GM18873 (cell line): ENCODE results near the gene TIMD4.
"Not testable (repeated sequence)": the region's sequence is repeated elsewhere in the genome, so short reads cannot be mapped to it uniquely, and the experiment has no call there.

Source experiments
- ATAC-seq: cut with Tn5 transposase; IDR thresholded peaks from one replicate; pipeline ENCODE4 v1.9.1; 2021; ENCODE audit warnings: mild to moderate bottlenecking, moderate library complexity, moderate number of reproducible peaks; ENCODE audit not compliant: unreplicated experiment, low FRiP score

TIMD4 gene

DNA sequence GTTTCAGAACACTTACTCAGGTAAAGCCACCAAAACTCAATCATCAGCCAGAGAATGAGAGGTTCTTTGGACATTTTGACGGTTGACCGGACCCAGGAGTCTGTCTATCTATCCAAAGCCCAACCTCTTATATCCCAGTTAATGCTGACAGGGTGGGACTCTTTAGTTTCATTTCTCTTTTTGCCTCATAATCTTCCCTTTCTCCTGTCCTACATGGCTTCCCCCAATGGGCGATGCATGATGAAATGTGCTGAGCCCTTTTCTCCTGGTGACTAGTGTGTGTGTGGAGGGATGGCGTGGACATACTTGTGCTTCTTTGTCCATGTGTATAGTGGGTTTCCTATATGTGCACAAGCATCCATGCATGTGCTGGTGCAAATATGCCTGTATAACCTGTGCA, at the start of gene TIMD4:
TIMD4 (minus strand) TSS at position 102 of the 400 bp plus-strand sequence; CDS start at position 74, 28 bp downstream.
- no peak for ATAC-seq

DNA sequence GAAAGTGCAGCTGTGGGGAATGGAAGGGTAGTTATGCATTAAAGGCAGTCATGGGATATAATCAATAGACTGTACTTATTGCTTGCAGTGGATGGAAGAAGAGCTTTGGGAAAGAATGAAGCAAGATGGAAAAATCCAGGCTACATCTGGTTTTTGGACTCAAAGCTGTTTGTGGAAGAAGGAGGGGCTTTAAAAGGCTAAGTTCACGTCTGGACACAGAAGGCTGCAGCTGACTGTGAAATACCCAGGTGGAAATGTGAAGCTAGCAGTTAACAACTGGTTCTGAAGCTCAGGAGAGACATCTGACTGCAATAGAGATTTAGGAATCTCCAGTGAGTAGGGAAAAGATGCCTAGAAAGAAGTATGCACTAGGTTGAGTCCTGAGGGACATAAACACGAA, 43.2 kb upstream of the TIMD4 start:
- no peak for ATAC-seq

DNA sequence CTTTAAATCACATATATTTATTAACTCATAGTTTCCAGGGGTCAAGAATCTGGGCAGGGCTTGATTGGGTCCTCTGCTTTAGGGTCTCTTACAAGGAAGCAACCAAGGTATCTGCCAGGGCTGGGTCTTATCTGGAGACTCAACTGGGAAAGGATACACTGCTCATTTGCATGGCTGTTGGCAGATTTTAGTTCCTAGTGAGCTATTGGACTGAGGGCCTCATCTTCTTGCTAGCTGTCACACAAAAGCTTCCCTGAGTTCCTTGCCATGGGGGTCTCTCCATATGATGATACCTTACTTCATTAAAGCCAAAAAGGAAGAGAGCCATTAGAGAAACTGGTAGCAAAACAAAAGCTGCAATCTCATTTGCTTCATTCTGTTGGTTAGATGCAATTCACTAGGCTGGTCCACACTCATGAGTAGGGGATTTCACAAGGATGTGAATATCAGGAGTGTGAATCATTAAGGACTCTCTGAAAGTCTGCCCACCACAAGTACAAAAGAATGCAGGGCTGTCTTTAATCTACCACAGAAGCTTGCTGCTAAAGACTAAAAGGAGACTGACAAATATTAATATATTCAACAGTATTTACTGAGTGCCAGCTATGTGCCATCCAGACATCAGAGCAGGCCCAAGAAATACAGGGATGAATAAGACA, 42.0 kb upstream of the TIMD4 start:
- peak; percentile 55 for ATAC-seq

DNA sequence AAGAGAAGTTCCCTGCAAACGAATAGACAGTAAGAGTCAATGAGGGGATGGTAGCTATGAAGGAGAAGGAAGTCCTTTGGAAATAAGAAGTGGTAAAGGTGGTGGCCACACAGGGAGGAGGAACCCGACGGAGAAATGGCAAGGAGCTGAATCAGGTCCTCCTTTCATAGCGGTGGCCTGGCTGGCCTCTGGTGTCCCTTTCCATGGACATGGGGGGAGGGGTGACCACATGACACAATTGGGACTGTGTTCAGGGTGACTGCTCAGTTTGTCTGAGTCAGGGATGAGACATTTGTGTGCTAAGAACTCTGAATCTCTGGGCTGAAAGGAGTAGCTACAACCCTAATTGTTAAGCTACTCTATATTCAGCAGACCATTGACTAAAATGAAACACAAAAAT, 28.7 kb upstream of the TIMD4 start:
- ATAC-seq, result no peak

DNA sequence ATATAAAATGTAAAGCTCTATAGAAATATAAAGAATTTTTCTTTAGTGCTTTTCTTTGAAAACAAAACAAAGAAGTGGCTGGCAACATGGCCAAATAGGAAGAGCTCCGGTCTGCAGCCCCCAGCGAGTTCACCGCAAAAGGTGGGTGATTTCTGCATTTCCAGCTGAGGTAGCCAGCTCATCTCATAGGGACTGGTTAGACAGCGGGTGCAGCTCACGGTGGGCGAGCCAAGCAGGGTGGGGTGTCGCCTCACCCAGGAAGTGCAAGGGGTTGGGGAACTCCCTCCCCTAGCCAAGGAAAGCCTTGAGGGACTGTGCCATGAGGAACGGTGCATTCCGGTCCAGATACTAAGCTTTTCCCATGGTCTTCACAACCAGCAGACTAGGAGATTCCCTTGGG, 21.0 kb upstream of the TIMD4 start:
- no peak for ATAC-seq

DNA sequence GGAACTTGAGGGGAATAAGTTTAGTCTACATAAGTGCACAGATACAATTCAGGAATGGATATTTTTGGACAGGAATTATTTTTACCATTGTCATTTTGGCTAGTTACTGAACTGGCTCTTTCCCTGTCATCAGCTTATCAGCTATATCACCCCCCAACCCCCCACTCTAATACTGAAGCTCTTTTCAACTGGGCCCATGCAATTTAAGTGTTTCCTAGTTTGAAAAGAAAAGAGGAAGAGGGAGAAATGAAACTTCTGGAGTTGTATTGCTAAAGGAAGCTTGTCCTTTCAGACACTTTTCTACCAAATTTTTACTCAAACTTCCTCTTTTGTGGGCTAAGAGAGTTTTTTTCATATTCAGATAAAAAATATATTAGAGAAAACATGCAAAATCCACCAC, 18.5 kb upstream of the TIMD4 start:
- ATAC-seq, result no peak

DNA sequence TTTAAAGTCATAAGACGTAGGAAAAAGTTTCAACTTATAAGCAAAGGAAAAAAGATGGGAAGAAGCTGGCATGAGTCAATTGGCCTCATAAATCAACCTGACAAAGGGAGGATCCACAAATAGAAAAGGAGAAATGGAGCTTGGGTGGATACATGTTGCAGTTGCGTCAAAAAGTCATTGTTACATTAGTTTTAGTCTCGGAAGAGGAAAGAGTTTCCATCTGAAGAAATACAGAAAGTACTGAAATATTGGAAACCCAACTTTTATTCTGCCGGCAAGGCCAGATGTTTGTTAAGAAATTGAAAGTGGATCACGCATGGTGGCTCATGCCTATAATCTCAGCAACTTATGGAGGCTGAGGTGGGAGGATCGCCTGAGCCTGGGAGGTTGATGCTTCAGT, 11.3 kb upstream of the TIMD4 start:
- no peak for ATAC-seq

DNA sequence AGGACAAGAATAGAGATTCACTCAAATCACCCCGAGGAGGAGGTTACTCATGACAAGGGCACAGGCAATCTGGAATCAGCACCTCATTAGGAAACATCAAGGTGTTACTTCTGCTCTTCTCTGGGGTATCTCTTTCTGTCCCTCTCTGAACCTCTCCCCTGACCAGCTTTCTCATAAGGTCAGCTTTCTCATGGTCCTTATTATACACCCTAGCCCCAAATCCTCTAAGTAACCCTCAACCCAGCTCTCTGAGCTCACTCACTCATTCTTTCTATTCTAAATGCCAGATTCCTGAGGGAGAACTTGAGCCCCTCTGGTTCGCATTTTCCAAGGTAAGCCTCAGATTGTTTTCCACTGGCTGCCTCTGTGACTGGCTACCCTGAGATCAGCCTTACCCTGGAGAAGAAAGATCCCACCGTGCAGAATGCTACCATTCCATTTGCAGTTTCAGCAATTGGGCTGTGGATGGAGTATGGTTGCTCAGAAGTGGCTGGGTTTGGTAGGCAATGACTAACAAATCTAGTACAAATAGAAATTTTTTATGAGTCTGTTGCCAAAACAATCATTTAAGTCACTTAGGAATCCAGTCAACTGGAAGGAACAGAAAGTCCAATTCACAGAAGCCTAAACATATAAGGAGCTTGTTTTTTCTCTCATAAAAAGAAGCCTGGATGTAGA, 9.0 kb upstream of the TIMD4 start:
- ATAC-seq, result no peak

DNA sequence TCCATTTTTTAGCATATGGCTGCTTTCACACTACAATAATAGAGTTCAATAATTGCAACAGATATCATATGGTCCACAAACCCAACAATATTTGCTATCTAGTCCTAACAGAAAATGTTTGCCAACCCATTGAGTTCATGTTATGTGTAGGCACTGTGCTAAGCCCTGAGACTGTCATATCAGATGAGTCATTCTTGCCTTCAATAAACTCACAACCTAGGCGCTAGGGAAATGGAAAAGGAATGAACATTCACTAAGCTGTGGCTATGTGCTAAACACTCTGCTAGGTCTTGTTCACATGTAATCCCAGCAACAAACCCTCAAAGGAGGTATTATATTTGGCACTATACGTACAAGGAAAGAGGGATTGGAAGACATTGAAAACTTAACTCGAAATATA, 8.4 kb upstream of the TIMD4 start:
- no peak for ATAC-seq

DNA sequence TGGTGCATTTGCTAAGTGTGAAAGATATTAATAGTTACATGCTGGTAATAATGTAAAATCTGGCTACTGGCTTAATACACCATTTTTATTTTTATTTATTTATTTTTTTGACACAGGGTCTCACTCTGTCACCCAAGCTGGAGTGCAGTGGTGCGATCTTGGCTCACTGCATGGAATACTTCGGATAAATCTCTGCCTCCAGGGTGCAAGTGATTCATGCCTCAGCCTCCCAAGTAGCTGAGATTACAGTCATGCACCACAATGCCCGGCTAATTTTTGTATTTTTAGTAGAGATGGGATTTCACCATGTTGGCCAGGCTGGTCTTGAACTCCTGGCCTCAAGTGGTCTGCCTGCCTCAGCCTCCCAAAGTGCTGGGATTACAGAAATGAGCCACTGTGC, 4.4 kb upstream of the TIMD4 start:
- ATAC-seq, result not testable (repeated sequence)

DNA sequence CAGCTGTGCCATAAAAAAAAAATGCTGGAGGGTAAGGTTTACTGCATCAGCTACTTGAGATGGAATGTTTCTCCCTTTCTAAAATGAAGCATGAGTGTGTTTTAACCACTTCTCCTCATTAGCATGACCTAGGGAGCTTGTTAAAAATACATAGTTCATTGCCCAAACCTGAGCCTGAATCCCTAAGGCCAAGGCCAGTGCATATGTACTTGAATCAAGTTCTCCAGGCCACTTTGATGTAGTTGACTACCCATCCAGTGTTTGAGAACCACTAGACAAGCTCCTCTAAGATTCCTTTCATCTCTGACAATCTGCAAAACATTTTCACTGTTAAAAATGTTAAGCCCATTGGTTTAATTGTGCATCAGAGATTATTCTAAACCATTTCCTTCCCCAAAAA, 6.7 kb downstream of the TIMD4 start:
- no peak for ATAC-seq

DNA sequence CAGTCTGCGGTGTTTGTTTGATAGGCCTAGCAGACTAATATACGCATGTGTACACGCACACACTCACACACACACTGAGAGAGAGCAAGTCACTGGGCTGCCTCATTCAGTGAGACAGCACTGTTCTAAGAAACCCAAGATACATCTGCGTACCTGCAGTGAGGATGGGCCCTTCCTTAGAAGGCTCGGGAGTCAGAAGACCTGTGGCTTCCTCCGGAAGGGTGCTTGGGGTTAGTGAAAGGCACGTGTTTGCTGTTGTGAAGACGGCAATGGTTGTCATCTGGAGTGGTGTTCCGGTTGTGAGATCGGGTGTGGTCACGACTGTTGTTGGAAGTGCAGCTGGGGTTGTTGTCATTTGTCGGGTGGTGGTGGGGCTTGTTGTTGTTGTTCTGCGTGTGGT, 11.7 kb downstream of the TIMD4 start:
- ATAC-seq, result no peak

DNA sequence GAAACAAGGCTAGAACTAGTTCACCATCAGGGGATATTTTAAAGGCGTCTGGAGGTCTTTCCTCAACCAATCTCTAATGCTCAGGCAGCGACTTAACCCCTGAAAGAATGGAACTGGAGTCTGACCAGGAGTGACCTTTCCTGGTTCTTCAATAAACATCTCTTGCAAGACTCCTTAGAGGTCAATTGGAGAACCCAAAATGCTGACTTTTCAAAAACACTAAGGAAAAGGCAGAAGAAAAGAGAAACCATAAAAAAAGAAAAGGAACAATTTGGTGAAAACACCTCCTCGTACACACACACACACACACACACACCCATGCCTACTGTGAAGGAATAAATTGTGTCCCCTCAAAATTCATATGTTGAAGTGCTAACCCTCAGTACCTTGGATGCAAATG, 12.3 kb downstream of the TIMD4 start:
- no peak for ATAC-seq

DNA sequence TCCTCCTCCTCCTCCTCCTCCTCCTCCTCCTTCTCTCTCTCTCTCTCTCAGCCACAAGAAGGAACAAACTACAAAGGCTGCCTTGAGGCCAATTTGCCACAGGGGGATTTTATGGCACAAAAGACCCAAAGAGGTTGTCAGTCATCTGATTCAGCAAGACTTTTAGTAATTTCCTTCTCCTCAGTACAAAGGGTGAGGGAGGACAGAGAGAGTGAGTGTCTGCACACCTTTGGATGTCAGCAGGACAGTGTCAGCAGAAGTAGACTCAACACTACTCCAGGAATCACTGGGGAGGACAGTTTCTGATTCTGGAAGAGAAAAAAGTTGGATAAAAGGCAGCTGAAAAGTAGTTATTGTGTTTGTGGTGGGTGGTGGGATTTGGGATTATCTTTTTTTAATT, 13.6 kb downstream of the TIMD4 start:
- ATAC-seq, result no peak

DNA sequence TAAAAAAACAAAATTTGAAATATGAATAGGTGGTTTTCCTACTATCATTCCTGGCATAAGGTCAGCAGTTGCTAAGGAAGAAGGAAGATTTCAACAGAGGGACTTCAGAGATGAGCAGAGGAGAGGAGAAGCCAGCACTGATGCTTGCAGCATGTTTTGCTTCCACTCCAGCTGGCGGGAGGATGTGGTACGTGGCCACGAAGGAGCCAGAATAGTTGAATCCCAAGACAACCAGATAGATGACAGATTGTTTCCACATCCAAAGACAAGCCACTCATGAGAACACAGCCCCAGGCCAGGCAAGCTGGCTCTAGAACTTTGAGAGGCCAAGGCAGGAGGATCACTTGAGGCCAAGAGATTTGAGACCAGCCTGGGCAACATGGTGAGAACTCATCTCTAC, 15.1 kb downstream of the TIMD4 start:
- no peak for ATAC-seq

DNA sequence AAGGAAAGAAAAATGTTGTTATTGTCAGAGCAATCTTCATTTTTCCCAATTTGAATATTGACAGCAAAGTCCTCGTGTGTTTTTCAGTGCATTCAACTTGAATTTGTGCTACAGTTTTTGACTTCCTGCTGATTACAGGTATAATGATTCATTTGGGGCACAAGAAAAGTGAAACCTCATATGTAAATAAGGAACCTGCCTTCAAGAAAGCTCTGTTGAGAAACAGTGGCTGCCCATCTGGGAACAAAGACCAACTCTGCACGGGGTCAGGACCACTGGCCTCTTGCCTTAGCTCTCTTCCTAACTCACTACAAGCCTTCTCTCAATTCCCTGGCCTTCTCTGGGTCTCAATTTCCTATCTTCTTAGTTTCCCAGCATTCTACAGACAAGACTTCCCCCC, 21.0 kb downstream of the TIMD4 start:
- peak; percentile 98 for ATAC-seq

DNA sequence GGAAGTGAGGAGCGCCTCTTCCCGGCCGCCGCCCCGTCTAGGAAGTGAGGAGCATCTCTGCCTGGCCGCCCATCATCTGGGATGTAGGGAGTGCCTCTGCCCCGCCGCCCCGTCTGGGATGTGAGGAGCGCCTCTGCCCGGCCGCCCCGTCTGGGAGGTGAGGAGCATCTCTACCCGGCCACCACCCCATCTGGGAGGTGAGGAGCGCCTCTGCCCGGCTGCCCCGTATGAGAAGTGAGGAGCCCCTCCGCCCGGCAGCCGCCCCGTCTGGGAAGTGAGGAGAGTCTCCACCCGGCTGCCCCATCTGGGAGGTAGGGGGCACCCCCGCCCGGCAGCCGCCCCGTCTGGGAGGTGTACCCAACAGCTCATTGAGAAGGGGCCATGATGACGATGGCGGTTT, 22.6 kb downstream of the TIMD4 start:
- not testable (repeated sequence) for ATAC-seq

DNA sequence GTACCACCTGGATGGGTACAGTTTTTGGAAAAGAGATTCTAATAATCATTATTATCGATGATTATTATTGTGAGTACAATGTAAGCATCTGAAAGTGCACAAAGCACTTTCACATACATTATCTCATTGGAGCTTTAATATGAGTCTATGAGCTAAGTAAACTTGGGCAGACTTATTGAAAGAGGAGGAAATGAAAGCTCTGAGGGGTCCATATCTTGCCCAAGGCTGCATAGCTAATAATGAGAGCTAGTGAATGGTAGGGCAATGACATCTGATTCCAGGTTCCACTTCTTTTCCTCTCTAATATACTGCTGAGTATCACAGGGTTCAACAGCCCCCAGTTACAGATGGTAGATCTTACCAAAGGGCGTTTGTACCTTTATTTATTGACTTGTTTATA, 26.1 kb downstream of the TIMD4 start:
- ATAC-seq, result no peak

DNA sequence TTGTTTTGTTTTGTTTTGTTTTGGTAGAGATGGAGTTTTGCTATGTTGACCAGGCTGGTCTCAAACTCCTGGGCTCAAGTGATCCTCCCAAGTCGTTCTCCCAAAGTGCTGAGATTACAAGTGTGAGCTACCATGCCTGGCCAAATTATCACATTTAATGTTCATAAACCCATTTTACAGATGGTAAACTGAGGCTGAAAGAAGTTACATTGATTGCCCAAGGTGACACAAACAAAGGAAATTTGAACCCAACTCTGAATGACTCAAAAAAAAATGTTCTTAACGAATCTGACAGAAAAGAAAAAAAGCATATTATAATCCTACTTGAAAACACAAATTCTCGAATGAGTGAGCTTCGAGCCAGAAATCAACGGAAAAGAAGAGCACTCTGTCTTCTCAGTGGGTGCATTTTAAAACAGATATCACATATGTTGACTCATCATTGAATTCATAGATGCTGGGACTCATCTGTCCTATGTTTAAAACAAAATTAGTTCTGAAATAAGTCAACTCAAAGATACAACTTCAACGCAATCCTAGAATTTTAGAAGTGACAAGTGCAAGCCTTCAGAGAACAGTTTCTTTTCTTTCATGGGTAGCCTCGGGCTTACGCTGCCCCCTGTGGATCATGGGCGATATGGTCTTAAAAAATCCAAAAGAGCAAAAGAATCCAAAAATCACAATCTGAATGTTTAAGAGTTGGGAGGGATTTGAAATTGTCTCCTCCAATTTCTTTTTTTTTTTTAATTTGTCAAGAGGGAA, 28.4 kb downstream of the TIMD4 start:
- ATAC-seq, result no peak

DNA sequence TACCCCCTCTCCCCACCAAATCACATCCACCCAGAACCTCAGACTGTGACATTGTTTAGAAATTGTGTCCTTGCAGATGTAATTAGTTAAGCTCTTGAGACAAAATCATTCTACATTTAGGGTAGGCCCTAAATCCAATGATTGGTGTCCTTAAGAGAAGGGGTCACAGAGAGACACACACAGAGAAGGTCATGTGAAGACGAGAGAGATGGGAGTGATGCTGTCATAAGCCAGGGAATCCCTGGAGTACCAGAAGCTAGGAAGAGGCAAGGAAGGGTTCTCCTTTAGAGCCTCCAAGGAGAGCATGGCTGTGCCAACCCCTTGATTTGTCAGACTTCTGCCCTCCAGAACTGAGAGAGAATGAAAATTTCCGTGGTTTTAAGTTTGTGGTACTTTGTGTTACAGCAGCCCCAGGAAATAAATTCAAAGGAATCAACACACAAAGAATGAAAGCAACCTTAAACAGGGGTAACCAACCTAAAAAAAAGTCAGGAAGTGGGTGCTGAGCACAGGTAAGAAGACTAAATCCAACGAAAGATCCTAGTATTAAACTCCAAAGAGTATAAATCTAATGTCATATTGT, 33.6 kb downstream of the TIMD4 start:
- no peak for ATAC-seq

DNA sequence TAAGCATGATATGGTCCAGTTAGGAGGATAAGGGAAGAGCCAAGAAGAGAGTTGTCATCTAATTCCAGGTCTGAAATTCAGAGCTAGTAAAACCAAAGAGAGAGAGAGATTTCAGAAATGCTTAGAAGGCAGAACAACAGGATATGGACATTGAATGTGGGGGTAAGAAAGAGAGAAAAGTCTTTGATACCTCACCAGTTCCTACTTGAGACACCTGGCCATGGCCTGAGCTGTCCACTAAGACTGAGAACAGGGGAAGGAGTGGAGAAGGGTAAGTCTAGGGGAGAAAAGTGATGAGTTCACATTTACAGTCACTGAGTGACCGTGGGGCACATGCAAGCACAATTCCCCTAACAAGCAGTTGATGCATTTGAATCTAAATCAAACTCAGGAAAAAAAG, 35.5 kb downstream of the TIMD4 start:
- ATAC-seq, result no peak
